GM21423 (cell line): ENCODE results near the gene UGT1A5.
"Not testable (repeated sequence)": the region's sequence is repeated elsewhere in the genome, so short reads cannot be mapped to it uniquely, and the experiment has no call there.

Experiments used
- ATAC-seq: cut with Tn5 transposase; IDR thresholded peaks from one replicate; pipeline ENCODE4 v1.9.1; 2021; ENCODE audit warnings: mild to moderate bottlenecking, moderate library complexity; ENCODE audit not compliant: unreplicated experiment

UGT1A5 gene

DNA sequence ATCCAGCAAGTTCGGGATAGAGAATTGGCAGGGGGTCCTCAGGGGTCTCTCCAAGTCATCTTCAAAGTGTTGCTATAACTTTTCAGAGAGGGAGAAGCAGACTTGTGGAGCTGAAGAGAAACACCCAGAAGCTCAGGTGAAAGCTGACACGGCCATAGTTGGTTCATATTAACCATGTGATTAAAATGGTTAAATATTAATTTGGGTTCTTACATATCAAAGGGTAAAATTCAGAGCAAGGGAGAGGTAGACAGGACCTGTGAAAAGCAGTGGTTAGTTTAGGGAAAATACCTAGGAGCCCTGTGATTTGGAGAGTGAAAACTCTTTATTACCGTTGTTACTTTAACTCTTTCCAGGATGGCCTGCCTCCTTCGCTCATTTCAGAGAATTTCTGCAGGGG lies 20.1 kb upstream of the UGT1A5 start, which contains the start of gene UGT1A6:
TSS of gene UGT1A6 (plus strand) at position 243 of the 400 bp plus-strand sequence. CDS start at position 358, 115 bp downstream.
- ATAC-seq: no peak

DNA sequence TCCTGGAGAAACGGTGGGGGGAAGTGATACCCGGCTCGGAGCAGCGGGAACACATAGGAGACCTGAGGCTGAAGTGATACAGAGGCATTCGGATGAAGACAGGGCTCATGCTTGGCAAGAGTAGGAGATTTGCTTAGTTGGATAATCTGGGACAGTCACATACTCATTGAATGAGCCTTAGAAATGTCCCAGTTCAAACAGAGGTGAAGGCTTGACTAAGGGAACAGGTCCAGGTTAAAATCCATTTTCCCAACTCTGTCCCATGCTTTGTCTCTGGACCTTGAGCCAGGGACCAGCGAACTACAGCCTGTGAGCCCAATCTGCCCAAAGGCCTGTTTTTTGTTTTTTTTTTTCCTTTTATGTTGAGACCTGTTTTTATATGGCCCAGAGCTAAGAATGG lies 18.7 kb upstream of the UGT1A5 start:
- ATAC-seq: no peak

DNA sequence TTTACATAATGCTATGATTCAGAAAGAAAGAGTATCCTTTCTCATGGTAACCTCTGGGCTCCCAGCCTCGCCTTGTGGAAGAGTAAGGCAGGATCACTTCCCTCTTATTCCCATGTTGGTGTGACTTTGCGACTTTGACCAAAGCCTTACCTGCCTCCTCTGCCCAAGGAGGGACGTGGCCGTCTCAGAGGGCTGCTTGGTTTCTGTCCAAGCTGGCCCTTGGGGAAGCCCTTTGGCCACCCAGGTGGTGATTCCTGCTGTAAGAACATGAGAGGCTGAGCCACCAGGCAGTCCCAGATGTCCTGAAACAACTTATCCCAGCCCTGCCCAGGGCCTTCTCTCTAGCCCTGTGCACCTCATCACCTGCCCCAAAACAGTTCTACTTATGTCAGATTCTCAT lies 14.0 kb upstream of the UGT1A5 start:
- ATAC-seq: no peak

DNA sequence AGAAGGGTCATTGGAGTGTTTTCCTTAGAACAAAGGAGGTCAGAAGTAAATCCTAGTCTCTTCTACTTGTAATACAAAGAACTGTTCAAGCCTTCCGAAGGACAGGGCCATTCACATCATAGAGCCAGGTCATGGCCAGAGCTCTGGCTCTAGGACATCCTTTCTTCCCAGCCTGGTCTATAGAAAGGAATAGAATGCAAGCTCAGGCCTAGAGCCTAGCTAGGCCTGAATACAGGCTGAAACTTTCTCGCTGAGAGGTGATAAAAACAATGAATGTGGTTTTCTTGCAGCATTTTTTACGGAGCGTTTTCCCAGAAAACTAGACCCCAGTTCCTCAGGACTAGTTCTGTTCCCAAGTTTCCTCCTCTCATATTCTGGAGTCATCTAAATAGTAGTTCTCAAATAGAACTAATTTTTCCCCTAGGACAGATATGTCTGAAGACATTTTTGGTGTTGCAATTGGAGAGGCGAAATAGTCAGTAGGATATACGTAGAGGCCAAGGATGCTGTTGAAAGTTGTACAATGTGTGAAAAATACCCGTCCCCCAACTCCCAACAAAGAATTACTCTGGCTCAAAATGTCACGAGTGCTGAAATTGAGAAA lies 13.2 kb upstream of the UGT1A5 start:
- ATAC-seq: no peak

DNA sequence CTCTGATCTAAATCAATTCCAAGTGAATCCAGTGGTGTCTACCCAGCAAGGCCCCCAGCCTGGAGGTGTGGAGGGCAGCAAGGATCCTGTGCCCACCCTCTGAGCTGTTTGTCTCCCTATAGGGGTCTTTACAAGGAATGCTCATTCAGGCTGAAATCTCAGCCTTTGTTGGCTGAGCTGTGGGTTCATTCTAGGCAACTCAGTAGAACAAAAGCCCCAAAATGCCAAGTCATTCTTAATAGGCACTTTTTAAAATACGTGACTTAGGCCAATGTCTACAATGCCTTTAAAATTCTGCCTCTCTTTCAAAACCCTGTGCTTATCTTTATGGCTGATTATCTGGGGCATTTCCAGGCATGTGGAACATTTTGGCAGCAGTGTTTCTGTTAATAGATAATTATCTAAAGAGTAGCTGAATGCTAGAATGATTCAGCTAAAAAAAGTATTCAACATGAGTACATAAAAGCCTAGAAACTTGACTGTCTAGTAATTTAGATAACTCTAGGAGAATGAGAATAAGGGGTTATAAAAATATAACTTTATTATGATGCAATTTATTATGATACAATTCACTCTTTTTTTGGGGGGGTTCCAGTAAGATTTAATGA lies 12.6 kb upstream of the UGT1A5 start:
- no peak for ATAC-seq

DNA sequence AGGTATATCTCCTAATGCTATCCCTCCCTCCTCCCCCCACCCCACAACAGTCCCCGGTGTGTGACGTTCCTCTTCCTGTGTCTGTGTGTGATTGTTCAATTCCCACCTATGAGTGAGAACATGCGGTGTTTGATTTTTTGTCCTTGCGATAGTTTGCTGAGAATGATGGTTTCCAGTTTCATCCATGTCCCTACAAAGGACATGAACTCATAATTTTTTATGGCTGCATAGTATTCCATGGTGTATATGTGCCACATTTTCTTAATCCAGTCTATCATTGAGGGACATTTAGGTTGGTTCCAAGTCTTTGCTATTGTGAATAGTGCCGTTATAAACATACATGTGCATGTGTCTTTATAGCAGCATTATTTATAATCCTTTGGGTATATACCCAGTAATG lies 11.9 kb upstream of the UGT1A5 start:
- not testable (repeated sequence) for ATAC-seq

DNA sequence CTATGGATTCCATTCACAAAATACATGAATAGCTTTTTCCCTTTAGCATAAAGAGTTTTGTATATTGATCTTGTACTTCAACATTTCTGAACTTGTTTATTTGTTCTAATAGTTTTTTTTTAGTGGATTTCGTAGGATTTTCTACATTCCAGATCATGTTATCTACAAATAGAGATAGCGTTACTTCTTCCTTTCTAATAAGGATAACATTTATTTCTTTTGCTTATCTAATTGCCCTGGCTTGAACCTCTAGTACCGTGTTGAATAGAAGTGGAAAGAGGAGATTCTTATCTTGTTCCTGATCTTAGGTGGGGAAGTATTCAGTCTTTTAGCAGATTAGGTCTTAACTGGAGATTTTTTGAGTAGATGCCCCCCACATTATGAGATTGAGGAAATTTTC lies 10.5 kb upstream of the UGT1A5 start:
- no peak for ATAC-seq

DNA sequence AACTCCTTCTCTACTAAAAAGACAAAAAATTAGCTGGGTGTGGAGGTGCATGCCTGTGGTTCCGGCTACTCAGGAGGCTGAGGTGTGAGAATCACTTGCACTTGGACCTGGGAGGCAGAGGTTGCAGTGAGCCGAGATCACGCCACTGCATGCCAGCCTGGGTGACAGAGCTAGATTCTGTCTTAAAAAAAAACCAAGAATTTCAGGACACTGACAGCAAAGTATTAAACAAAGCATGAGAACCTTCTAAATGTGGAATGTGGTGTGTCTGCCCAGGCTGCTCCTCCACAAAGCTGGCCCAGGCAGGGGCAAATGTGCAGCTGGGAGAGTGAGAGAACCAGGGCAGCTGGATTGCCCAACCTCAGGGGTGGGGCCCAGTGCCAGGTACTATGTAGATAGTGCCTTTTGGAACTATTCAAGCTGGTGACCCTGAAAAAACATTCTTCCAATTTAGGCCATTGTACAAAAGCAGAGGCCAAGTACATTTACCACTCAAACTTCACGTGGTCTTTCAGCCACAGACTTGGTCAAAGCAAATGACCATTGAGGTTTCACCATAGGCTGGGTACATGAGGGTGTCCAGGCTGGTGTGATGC lies 6.7 kb upstream of the UGT1A5 start:
- ATAC-seq: no peak

DNA sequence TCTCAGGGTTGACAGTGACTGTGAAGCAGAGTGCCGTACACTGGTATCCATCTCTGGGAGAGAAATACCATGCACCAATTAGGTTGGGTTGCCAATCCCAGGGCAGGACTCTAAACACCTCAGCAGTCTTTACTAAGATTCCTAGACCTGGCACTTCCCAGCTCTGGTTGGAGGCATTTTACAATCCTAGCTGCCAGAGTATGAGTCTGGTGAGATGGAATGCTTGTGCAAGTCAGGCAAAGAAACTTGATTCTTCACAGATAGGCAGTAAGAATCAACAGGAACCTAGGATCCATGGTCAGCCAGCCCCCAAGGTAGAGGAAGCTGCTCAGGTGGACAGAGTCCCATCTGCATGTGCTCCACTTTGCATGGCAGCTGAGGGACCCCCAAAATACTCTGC lies 6.0 kb upstream of the UGT1A5 start:
- ATAC-seq: no peak

DNA sequence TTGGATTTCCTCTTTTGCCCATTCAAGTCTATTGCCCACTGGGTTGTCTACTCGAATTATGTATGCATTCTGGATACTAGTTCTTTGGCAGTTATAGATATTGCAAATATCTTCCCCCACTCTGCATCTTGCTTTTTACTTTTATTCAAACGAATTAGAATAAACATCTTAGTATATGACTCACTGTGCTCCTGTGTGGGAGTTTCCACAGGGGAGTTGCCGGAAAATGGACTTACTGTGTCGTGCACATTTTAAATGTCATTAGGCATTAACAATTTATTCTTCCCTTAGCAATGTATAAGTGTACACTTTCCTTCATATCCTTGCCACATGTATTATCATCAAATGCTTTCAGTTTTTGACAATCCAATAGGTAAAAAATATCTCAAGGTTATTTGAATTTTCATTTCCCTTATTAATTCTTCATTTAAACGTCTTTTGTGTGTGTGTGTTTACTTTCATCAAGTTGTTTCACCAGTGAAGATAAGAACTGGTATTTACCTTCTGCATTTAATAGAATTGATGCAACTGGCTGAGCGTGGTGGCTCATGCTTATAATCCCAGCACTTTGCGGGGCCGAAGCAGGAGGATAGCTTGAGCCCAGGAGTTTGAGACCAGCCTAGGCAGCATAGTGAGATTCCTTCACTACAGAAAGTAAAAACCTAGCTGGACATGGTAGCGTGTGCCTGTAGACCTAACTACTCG lies 4.6 kb upstream of the UGT1A5 start:
- no peak for ATAC-seq

DNA sequence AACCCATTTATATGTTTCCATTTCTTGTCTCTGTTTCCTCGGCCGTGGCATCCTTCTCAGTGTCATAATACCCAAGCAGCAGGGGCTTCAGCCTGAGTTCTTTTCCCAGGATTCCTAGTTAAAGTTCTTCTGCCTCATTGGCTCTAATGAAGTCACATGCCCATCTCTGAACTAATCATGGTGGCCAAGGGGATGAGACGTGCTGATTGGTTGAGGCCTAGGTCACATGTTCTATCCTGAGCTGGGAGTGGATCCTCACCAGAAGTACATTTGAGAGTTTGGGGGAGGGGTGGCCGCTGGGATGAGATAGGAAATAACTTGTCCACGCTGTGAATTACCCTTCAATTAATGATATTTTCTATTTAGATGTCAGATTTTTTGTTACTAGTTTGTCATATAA lies 3.8 kb upstream of the UGT1A5 start:
- no peak for ATAC-seq

DNA sequence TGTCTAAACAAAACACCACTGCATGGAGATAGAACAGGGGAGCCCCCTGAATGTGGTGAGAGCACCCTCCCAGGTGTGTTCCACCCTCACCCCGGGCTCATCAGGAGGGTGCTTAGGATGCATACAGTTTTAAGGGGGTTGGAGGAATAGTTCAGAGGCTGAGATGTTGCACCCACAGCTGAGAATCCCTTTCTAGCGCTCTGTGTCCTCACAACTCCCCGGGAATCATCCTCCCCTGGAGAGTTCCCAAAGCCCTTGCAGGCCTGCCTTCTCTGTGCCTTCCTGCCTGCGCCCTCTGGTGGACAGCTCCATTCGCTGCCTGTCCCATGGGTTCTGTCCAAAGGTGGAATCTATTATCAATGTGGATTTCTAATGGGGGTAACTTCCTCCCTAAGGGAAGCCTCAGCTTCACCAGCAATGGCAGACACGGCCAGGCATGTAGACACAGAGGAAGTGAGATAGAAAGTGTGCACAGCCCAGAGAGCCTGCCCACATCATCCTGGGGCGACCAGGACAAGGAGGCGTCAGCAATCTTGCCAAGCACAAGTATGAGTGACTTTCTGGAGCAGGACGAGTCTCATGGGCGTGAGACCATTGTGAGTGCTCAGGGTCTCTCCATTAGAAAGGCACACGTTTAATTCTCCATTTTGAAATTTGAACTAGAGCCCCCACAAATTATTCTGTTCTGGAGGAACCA lies 1.2 kb upstream of the UGT1A5 start:
- no peak for ATAC-seq

DNA sequence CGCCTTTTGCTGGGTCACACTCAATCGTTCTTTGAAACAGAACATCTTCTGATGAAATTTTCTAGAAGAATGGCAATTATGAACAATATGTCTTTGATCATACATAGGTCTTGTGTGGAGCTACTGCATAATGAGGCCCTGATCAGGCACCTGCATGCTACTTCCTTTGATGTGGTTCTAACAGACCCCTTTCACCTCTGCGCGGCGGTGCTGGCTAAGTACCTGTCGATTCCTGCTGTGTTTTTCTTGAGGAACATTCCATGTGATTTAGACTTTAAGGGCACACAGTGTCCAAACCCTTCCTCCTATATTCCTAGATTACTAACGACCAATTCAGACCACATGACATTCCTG lies 532 bp downstream of the UGT1A5 start:
- ATAC-seq: no peak

DNA sequence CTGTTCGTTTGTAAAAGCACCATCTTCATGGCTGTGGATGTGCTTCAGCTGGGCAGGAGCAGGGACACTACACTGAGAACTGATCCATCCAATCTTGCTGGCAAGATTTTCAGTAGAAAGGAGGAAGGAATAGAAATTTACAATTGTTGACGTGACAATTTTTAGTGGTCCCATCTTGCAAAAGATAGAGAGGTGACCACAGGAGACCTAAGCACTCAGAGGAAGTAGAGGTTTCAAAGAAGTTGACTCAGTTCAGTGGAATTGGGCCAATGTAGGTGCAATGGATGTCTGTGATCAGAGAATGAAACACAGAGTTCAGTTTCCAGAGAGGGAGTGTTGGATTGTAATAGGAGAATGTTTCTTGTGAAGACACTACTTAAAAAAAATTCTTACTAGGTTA lies 1.4 kb downstream of the UGT1A5 start:
- no peak for ATAC-seq

DNA sequence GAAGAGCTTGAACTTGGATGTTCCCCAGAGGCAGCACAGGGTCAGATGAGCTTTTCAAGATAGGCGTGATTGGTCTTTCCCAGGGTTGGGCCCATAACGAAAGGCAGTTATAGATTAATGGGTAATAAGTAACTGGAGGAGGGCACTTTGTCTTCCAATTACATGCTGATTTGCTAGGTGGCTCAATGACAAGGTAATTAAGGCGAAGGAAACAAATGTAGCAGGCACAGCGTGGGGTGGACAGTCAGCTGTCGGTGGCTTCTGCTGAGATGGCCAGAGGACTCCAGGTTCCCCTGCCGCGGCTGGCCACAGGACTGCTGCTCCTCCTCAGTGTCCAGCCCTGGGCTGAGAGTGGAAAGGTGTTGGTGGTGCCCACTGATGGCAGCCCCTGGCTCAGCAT lies 5.8 kb downstream of the UGT1A5 start, which contains the start of gene UGT1A4:
TSS of gene UGT1A4 (plus strand) at position 185 of the 400 bp plus-strand sequence. CDS start at position 270, 85 bp downstream.
- no peak for ATAC-seq

DNA sequence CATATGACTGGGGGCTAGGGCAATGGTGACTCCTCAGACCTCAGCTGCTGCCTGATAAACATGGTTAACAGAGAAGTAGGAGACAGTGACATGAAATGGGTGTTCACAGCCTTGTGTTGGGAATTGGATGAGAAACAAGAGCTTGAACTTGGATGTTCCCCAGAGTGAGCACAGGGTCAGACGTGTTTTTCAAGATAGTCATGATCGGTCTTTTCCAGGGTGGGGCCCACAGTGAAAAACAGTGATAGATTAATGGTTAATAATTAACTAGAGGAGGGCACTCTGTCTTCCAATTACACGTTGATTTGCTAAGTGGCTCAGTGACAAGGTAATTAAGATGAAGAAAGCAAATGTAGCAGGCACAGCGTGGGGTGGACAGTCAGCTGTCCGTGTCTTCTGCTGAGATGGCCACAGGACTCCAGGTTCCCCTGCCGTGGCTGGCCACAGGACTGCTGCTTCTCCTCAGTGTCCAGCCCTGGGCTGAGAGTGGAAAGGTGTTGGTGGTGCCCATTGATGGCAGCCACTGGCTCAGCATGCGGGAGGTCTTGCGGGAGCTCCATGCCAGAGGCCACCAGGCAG lies 16.1 kb downstream of the UGT1A5 start, which contains the start of gene UGT1A3:
TSS of gene UGT1A3 (plus strand) at position 320 of the 579 bp plus-strand sequence. CDS start at position 405, 85 bp downstream.
- no peak for ATAC-seq

DNA sequence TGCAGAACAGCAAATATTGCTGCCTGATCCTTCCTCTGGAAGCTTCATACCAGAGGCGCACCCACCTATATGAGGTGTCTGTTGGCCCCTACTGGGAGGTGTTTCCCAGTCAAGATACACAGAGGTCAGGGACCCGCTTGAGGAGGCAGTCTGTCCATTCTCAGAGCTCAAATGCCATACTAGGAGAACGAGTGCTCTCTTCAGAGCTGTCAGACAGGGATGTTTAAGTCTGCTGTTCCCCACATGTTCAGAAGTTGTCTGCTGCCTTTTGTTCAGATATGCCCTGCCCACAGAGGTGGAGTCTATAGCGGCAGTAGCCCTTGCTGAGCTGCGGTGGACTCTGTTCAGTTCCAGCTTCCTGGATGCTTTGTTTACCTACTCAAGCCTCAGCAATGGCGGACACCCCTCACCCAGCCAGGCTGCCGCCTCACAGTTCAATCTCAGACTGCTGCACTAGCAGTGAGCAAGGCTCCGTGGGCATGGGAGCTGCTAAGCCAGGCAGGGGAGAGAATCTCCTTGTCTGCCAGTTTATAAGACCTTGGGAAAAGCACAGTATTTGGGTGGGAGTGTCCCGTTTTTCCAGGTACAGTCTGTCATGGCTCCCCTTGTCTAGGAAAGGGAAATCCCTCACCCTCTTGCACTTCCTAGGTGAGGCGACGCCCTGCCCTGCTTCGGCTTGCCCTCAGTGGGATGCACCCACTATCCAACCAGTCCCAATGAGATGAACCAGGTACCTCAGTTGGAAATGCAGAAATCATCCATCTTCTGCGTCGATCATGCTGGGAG lies 24.4 kb downstream of the UGT1A5 start:
- not testable (repeated sequence) for ATAC-seq

DNA sequence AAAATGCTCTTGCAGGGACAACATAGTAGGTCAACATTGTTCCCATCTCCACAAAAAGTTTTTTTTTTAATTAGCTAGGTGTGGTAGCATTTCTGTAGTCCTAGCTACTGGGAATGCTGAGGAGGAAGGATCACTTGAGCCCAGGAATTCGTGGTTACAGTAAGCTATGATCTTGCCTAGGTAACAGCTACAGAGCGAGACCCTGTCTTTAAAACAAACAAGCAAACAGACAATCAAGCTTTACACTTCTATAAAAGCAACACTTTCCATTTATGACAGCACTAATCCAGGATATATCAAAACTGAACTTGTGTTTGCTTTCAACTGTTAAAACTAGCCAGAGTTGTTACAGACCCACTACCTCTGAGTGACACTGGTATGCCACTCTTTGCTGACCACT lies 28.2 kb downstream of the UGT1A5 start:
- ATAC-seq: no peak

DNA sequence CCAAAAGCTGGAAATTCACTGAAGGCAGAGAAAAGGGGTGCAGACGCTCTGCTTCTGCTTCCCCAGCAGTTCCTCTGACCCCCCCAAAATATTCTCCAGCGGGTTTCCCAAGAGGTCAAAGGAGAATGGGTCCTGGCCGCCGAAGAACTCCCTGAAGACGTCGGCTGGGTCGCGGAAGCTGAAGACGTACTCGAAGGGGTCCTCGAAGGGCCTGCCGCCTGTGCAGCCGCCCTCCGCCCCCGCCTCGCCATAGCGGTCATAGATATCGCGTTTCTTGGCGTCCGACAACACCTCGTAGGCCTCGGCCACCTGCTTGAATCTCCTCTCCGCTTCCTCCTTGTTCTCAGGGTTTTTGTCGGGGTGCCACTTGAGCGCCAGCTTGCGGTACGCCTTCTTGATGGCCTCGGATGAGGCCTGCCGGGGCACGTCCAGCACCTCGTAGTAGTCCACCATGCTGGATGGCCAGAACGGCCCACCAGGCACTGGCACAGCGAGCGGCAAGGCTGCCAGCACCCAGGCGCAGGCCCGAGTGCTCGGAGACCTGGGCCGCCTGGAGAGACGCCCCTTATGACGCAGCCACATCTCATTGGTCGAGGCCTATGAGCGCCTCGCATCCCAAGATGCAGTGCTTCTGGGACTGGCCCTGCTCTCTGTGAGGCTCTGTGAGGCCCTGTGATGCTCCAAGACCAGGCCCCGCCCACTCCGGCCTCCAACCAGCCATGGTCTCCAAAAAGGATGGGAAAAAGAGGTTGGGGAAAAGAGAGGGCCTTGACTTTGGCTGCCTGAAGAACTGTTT lies 31.0 kb downstream of the UGT1A5 start:
- no peak for ATAC-seq
